NCI-H2029 treated with DMSO at 0.1 percent for 48 hours (cell line): ENCODE measurements around the gene DNASE2B.

ENCODE experiments used
- DNase-seq: peaks from one replicate; lab custom pipeline; 2025; lab: John Stamatoyannopoulos, UW

Gene DNASE2B

DNA sequence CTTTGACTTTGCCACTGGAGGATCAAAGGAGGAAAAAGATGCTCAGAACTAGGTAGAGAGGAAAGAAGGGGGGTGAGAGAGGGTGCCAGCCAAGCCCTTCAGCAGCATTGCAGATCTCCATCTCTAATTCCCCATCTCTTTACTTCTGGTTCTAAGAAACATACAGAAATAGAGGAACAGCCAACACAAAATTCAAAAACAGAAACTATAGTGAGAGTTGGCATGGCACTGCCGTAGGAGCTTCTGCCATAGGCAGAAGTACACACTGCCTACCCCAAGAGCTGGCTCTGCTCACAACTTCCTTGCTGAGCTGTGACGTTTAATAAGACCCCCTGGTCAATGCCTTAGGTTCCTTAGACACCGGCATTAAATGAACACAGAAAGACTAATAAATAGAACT, 54.2 kb downstream of the DNASE2B start:
- DNase-seq = no peak

- no peak for DNase-seq
Measured at GRCh38 chr1:84462118-84462517, 63.8 kb downstream of the DNASE2B start.
